ENCODE data around the gene RFTN1.

DNA sequence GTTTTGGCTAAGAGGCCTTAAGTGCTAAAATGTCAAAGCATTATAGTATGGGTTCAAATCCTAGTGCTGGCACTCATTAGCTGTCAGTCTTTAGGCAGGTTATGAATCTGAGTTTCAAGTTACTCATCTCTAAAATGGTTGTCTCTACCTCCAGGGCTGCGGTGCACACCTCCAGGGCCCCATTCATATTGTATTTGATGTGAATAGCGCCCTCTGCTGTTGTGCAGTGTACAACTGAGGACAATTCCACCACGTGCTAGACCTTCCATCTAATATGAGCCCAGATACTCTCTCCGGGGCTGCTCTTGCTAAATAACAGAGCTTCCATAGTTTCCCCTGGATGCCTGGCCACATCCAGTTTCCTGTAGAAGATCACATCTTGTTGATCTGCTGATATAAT lies 194.2 kb downstream of the RFTN1 start:
- TF ChIP-seq ELF4 (IDR thresholded peaks at IDR 0.05) (no peak), BHLHE40 (IDR thresholded peaks at IDR 0.05; ENCODE audit: borderline replicate concordance) (no peak), SP1 (IDR thresholded peaks at IDR 0.05) (no peak), HDGF (IDR thresholded peaks at IDR 0.05; ENCODE audit: borderline replicate concordance) (no peak)

Data from HEK293T (cell line).